Measurements from ENCODE around the gene CEND1. TPM values are rescaled to one million over a fixed set of nuclear protein-coding genes. Genes with fewer than 3 reads are reported as not detected.
A peak's percentile ranks its signal among the peaks of the same experiment; 100 is the strongest.

CEND1 gene
- polyA plus RNA-seq, 1 of the 3 experiments (the other 2 are of a cell fraction): 3.6 TPM

- Histone ChIP-seq H4K20me1 (ENCODE audit: insufficient read depth) (peaks cover 59% of the 10 kb centered on the region), H3K27ac (ENCODE audit: low read depth in 2 of 2, low read length in 1 of 2) (peak overlapping the region in 1 of 2 experiments; percentile 32; a peak in 1 of 4 replicates), H3K4me3 (ENCODE audit: low read depth in 2 of 2, low read length in 1 of 2) (no peak overlapping the region), H3K9me3 (no peaks in the 10 kb centered on the region), H3F3A (replicated peaks; ENCODE audit: insufficient read depth) (peaks cover 50% of the 10 kb centered on the region), H3K4me2 (no peak overlapping the region; the same call in 1 of the 2 replicates), H2AFZ (ENCODE audit: low read depth) (no peak overlapping the region), H3K27me3 (ENCODE audit: insufficient read depth) (no peaks in the 10 kb centered on the region), H3K36me3 (replicated peaks in 1 of 2; ENCODE audit: control insufficient read depth in 1 of 2, insufficient read depth in 2 of 2, low read length in 1 of 2) (peaks cover 17 to 45% of the 10 kb centered on the region in 2 experiments), H3K79me2 (ENCODE audit: insufficient read depth) (peaks cover 85% of the 10 kb centered on the region), H3K4me1 (ENCODE audit: control insufficient read depth in 1 of 2, insufficient read depth in 2 of 2, low read depth in 1 of 2, low read length in 1 of 2) (peaks cover 10 to 39% of the 10 kb centered on the region in 2 experiments; a peak in 3 of 4 replicates), H3K9me2 (no peaks in the 10 kb centered on the region), H3K9ac (no peak overlapping the region)
- 95% methylated on average over 9 of the region's 14 CpGs for WGBS (ENCODE audit: low lambda C conversion rate)
- POLR2A ChIA-PET: no interaction called here
- CTCF ChIA-PET: interaction anchor here (3.8 kb wide), 1 partner anchor 12 kb away, joined by 21 read pairs; no protein-coding TSS in a partner anchor
- TF ChIP-seq USF2 (IDR thresholded peaks at IDR 0.05; ENCODE audit: borderline replicate concordance, low read depth, low read length) (no peak), RXRA (IDR thresholded peaks at IDR 0.05; ENCODE audit: borderline replicate concordance, low read depth) (no peak), SMC3 (IDR thresholded peaks at IDR 0.05; ENCODE audit: low read depth, low read length) (no peak), RAD21 (IDR thresholded peaks at IDR 0.05; ENCODE audit: low read length) (no peak), FOXM1 (IDR thresholded peaks at IDR 0.05; ENCODE audit: low read depth) (no peak), MAX (IDR thresholded peaks at IDR 0.05; ENCODE audit: low read depth) (no peak), NFIC (IDR thresholded peaks at IDR 0.05; ENCODE audit: borderline replicate concordance) (no peak), JUND (IDR thresholded peaks at IDR 0.05) (no peak), GATA2 (CRISPR knock-in tag; IDR thresholded peaks at IDR 0.05) (no peak), TEAD4 (IDR thresholded peaks at IDR 0.05; ENCODE audit: borderline replicate concordance, insufficient read depth) (no peak), PBX3 (IDR thresholded peaks at IDR 0.05) (no peak), YY1 (IDR thresholded peaks at IDR 0.05; ENCODE audit: low read depth) (no peak), GABPA (IDR thresholded peaks at IDR 0.05; ENCODE audit: low read depth) (no peak)
- no peak for DNase-seq
Measured at GRCh38 chr11:836274-836673, 46.4 kb upstream of the CEND1 start.

DNA sequence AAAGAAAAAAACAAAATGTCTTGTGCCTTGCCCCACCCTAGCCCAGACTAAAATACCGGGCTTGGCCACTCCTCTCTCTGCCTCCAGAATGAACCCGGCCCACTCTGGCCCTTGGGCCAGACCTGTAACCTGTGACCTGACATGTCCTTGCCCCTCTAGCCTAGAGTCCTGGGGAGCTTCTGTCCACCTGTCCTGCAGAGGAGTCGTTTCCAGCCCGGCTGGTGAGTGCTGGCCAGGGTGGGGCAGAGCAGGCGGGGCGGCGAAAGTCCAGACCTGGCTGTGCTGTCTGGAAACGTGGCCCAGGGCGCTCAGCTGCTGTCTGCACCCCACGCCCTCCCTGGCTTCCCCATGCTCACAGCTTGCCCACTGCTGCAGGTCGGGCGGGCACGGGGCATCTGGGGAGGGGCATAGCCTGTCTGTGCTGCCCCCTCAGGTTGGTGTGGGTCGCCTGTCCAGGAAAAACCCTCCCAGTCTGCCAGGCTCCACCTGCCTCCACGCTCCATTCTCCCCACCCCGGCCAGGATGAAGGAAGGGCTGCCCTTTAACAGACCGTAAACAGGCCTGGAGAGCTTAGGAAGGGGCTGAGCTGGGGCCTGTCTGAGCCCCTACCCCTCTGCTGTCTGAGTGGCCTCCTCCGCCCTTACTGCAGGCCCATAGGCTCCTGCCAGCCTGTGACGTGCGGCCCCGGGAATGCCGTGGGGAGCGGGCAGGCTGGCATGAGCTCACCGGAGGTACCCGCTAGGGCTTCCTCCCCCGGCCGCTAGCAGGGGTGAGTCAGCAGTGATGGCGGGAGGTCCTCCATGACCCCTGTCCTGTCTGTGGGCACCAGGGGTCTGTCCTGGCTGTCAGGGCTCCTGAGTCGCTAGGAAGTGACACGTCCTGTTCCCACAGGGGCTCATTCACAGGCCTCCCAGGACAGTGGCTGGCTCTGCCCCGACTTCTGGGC, 44.8 kb upstream of the CEND1 start:
- no peaks in the 10 kb centered on the region for H3K9me2 ChIP-seq
- peaks cover 9 to 35% of the 10 kb centered on the region in 2 experiments for H3K36me3 ChIP-seq (replicated peaks in 1 of 2; ENCODE audit: control insufficient read depth in 1 of 2, insufficient read depth in 2 of 2, low read length in 1 of 2)
- H3K9ac ChIP-seq: peak overlapping the region; percentile 98
- H3K4me3 ChIP-seq (ENCODE audit: low read depth in 2 of 2, low read length in 1 of 2): peak overlapping the region; percentile 69 to 79
- no peak for DNase-seq
- peak overlapping the region; percentile 92 for H3K4me2 ChIP-seq
- ChIA-PET POLR2A (interaction anchor here (0.6 to 3.0 kb wide), 5 partner anchors 8 to 162 kb away, joined by 3 to 15 read pairs (median 6); partner anchors contain the start of genes PNPLA2, RPLP2 and TSPAN4), CTCF (interaction anchor here (0.7 to 2.5 kb wide), 5 partner anchors 13 to 218 kb away, joined by 3 to 11 read pairs (median 4); no protein-coding TSS in a partner anchor)
- H4K20me1 ChIP-seq (ENCODE audit: insufficient read depth): peaks cover 44% of the 10 kb centered on the region
- H3K27me3 ChIP-seq (ENCODE audit: insufficient read depth): no peaks in the 10 kb centered on the region
- peaks cover 78% of the 10 kb centered on the region for H3K79me2 ChIP-seq (ENCODE audit: insufficient read depth)
- peak overlapping the region; percentile 71 to 91 for H3K27ac ChIP-seq (ENCODE audit: low read depth in 2 of 2, low read length in 1 of 2)
- H2AFZ ChIP-seq (ENCODE audit: low read depth): no peak overlapping the region
- H3K4me1 ChIP-seq (ENCODE audit: control insufficient read depth in 1 of 2, insufficient read depth in 2 of 2, low read depth in 1 of 2, low read length in 1 of 2): peaks cover 14 to 33% of the 10 kb centered on the region in 2 experiments; a peak in 2 of 4 replicates
- H3F3A ChIP-seq (replicated peaks; ENCODE audit: insufficient read depth): peaks cover 35% of the 10 kb centered on the region
- H3K9me3 ChIP-seq: no peaks in the 10 kb centered on the region
- 24% methylated on average over 8 of the region's 31 CpGs for WGBS (ENCODE audit: low lambda C conversion rate)
- TF ChIP-seq, protein P1, sequence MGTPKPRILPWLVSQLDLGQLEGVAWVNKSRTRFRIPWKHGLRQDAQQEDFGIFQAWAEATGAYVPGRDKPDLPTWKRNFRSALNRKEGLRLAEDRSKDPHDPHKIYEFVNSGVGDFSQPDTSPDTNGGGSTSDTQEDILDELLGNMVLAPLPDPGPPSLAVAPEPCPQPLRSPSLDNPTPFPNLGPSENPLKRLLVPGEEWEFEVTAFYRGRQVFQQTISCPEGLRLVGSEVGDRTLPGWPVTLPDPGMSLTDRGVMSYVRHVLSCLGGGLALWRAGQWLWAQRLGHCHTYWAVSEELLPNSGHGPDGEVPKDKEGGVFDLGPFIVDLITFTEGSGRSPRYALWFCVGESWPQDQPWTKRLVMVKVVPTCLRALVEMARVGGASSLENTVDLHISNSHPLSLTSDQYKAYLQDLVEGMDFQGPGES (IDR thresholded peaks at IDR 0.05; ENCODE audit: low read depth, low read length): no peak
- TF ChIP-seq USF2 (IDR thresholded peaks at IDR 0.05; ENCODE audit: borderline replicate concordance, low read depth, low read length) (no peak), RAD21 (IDR thresholded peaks at IDR 0.05; ENCODE audit: low read length) (no peak), TCF12 (IDR thresholded peaks at IDR 0.05) (peak; percentile 70), MXI1 (IDR thresholded peaks at IDR 0.05; ENCODE audit: low read depth, low read length) (no peak), NFIC (IDR thresholded peaks at IDR 0.05; ENCODE audit: borderline replicate concordance) (peak; percentile 79), FOSL2 (IDR thresholded peaks at IDR 0.05; ENCODE audit: borderline replicate concordance, low read depth) (peak; percentile 95), YY1 (IDR thresholded peaks at IDR 0.05; ENCODE audit: low read depth) (peak; percentile 78; the same call in 1 of the 2 replicates), CTCF (IDR thresholded peaks at IDR 0.05) (no peak), GATA2 (CRISPR knock-in tag; IDR thresholded peaks at IDR 0.05) (no peak), TEAD4 (IDR thresholded peaks at IDR 0.05; ENCODE audit: borderline replicate concordance, insufficient read depth) (peak; percentile 86), RFX5 (IDR thresholded peaks at IDR 0.05; ENCODE audit: low read length) (no peak)
